Activated CD4-positive, alpha-beta memory T cell treated with anti-CD3 and anti-CD28 coated beads for 36 hours (primary cell): ENCODE results near the gene DYNLRB2. TPM values are rescaled to one million over a fixed set of nuclear protein-coding genes. Genes with fewer than 3 reads are reported as not detected.
A peak's percentile ranks its signal among the peaks of the same experiment; 100 is the strongest.

Source experiments
- CTCF ChIA-PET: fragments of 350-600 bp; sonication (Branson Sonifier 250); formaldehyde crosslinking; loops from one replicate; lab custom pipeline; 2021; ENCODE audit warnings: antibody characterized with exemption, inconsistent platforms; lab: Charles Lee
- POLR2A ChIA-PET: fragments of 350-600 bp; sonication (Branson Sonifier 250); formaldehyde crosslinking; loops from one replicate; lab custom pipeline; 2021; ENCODE audit warnings: antibody characterized with exemption; lab: Charles Lee
- DNase-seq: peaks from one replicate; pipeline ENCODE4 v3.0.0-alpha.2; 2020
- H3K27ac Mint-ChIP-seq: one replicate; pipeline ENCODE4 v1.8.0; 2021; ENCODE audit warnings: mixed read lengths
- H3K27me3 Mint-ChIP-seq: one replicate; pipeline ENCODE4 v1.8.0; 2021; ENCODE audit warnings: mixed read lengths
- H3K36me3 Mint-ChIP-seq: one replicate; pipeline ENCODE4 v1.8.0; 2021; ENCODE audit warnings: mixed read lengths
- H3K4me1 Mint-ChIP-seq: one replicate; pipeline ENCODE4 v1.8.0; 2021; ENCODE audit warnings: low read depth, mixed read lengths
- H3K4me3 Mint-ChIP-seq: one replicate; pipeline ENCODE4 v1.8.0; 2021; ENCODE audit warnings: mild to moderate bottlenecking, mixed read lengths
- H3K9me3 Mint-ChIP-seq: one replicate; pipeline ENCODE4 v1.8.0; 2021; ENCODE audit warnings: mixed read lengths
- intact Hi-C: fragments of 100-400 bp; cut with micrococcal nuclease; formaldehyde crosslinking; loops from one replicate; pipeline ENCODE4 v1.15.1; 2023
- total RNA-seq, 2 experiments: library from RNA; stranded (reverse); gene quantifications; one replicate each; pipeline ENCODE4 v1.2.3, GENCODE V29; 2021

Gene DYNLRB2
- total RNA-seq, result not detected

GRCh38 chr16:80540516-80541305 lies at the start of gene DYNLRB2:
Gene DYNLRB2 (plus strand): TSS chr16:80540993. CDS start chr16:80541077, 84 bp downstream.
- no peaks in the 10 kb centered on the region for H3K9me3 Mint-ChIP-seq
- H3K4me1 Mint-ChIP-seq, result peaks cover 26% of the 10 kb centered on the region
- H3K27me3 Mint-ChIP-seq, result no peaks in the 10 kb centered on the region
- H3K27ac Mint-ChIP-seq, result peak within 1 kb of the TSS; percentile 94
- H3K4me3 Mint-ChIP-seq, result peak within 1 kb of the TSS; percentile 95
- intact Hi-C loops, result loop anchor here (1.0 to 5.0 kb wide), 3 partner anchors 29 to 202 kb away; no protein-coding TSS in a partner anchor
- peak; percentile 96 for DNase-seq
- ChIA-PET CTCF (interaction anchor here (1.2 to 3.8 kb wide), 2 partner anchors 13 to 15 kb away, joined by 4 to 30 read pairs; no protein-coding TSS in a partner anchor), POLR2A (no interaction called here)
- peaks cover 4% of the 10 kb centered on the region for H3K36me3 Mint-ChIP-seq

- ChIA-PET POLR2A (interaction anchor here (1.0 kb wide), 1 partner anchor 26 kb away, joined by 3 read pairs; no protein-coding TSS in a partner anchor), CTCF (interaction anchor here (0.7 to 1.3 kb wide), 5 partner anchors 22 to 1550 kb away, joined by 3 to 5 read pairs (median 3); no protein-coding TSS in a partner anchor)
- Mint-ChIP-seq H3K4me3 (no peak overlapping the region), H3K27ac (no peak overlapping the region), H3K36me3 (no peaks in the 10 kb centered on the region), H3K9me3 (peaks cover 12% of the 10 kb centered on the region), H3K4me1 (peaks cover 9% of the 10 kb centered on the region), H3K27me3 (peaks cover 3% of the 10 kb centered on the region)
- peak; percentile 10 for DNase-seq
- intact Hi-C loops, result no loop called here
Measured at GRCh38 chr16:80500116-80500859, 40.5 kb upstream of the DYNLRB2 start.

- Mint-ChIP-seq H3K4me3 (no peak overlapping the region), H3K36me3 (no peaks in the 10 kb centered on the region), H3K27ac (no peak overlapping the region), H3K4me1 (peaks cover 9% of the 10 kb centered on the region), H3K9me3 (peaks cover 12% of the 10 kb centered on the region), H3K27me3 (peaks cover 1% of the 10 kb centered on the region)
- ChIA-PET POLR2A (interaction anchor here (1.0 kb wide), 1 partner anchor 25 kb away, joined by 3 read pairs; no protein-coding TSS in a partner anchor), CTCF (interaction anchor here (0.7 to 0.9 kb wide), 3 partner anchors 21 to 1551 kb away, joined by 3 to 5 read pairs (median 3); no protein-coding TSS in a partner anchor)
- intact Hi-C loops, result no loop called here
- DNase-seq, result no peak
Measured at GRCh38 chr16:80500961-80501525, 39.8 kb upstream of the DYNLRB2 start.

DNA sequence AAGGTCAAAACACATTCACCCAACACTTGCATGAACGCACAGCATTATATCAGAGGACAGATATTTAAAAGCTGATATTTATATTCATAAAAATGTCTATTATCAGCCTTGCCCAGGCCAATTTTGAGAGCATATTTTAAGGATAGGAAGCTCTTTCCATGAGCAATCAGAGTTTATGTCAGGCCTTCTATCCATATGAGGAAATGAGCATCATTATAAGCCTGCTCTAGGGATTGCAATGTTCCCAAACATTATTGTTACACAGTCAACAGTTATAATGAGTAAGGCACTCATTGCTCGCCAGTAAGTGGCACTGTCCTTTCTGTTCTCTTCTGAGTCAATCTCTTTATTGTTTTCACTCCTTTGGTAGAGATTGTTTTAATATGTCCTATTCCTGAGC lies 37.7 kb upstream of the DYNLRB2 start:
- peaks cover 12% of the 10 kb centered on the region for H3K9me3 Mint-ChIP-seq
- peaks cover 1% of the 10 kb centered on the region for H3K27me3 Mint-ChIP-seq
- ChIA-PET CTCF (interaction anchor here (1.4 kb wide), 1 partner anchor 23 kb away, joined by 10 read pairs; no protein-coding TSS in a partner anchor), POLR2A (no interaction called here)
- no peak overlapping the region for H3K27ac Mint-ChIP-seq
- no peak for DNase-seq
- H3K4me3 Mint-ChIP-seq, result no peak overlapping the region
- H3K4me1 Mint-ChIP-seq, result peaks cover 9% of the 10 kb centered on the region
- no peaks in the 10 kb centered on the region for H3K36me3 Mint-ChIP-seq
- intact Hi-C loops, result no loop called here

DNA sequence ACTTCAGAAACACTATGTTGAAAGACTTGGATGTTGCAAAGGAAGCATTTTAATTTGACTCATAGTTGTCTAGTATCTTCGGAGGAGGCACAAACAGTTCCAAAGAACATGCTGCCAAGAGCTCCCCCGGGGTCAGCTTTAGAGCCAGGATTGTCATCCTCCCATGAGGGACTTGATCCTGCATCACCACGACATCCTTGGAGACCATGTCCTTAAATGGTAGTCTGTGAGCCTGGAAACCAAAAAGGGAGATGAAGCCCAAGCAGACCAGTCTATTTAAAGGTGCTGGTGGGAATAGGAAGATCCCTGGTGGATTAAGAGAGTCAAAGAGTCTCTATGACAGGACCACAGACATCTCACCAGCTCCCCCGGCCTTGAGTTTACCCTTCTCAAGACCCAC lies 33.3 kb upstream of the DYNLRB2 start:
- H3K27me3 Mint-ChIP-seq, result peaks cover 15% of the 10 kb centered on the region
- CTCF ChIA-PET, result interaction anchor here (1.4 kb wide), 1 partner anchor 19 kb away, joined by 6 read pairs; no protein-coding TSS in a partner anchor
- intact Hi-C loops, result no loop called here
- no peaks in the 10 kb centered on the region for H3K4me1 Mint-ChIP-seq
- no peak for DNase-seq
- no peak overlapping the region for H3K4me3 Mint-ChIP-seq
- H3K27ac Mint-ChIP-seq, result no peak overlapping the region
- POLR2A ChIA-PET, result no interaction called here
- H3K9me3 Mint-ChIP-seq, result peaks cover 4% of the 10 kb centered on the region
- H3K36me3 Mint-ChIP-seq, result no peaks in the 10 kb centered on the region

DNA sequence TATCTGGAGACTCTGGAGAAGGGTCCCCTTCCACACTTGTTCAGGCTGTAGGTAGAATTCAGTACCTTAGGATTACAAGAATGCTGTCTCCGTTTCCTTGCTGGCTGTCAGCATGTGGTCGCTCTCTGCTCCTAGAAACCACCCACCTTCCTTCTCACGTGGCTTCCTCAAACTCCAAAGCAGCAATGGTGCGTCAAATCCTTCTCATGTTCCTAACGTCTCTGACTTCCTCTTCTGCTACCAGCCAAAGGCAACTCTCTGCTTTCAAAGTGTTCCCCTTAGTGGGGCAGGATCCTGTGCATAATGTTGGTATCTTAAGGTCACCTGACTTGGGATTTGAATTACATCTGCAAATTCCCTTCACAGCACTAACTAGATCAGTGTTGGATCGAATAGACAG lies 30.9 kb upstream of the DYNLRB2 start:
- no peaks in the 10 kb centered on the region for H3K36me3 Mint-ChIP-seq
- no peak overlapping the region for H3K4me3 Mint-ChIP-seq
- no peaks in the 10 kb centered on the region for H3K9me3 Mint-ChIP-seq
- POLR2A ChIA-PET, result no interaction called here
- H3K27ac Mint-ChIP-seq, result no peak overlapping the region
- intact Hi-C loops, result no loop called here
- CTCF ChIA-PET, result interaction anchor here (3.1 kb wide), 1 partner anchor 17 kb away, joined by 11 read pairs; no protein-coding TSS in a partner anchor
- H3K27me3 Mint-ChIP-seq, result peaks cover 18% of the 10 kb centered on the region
- H3K4me1 Mint-ChIP-seq, result no peaks in the 10 kb centered on the region
- DNase-seq, result no peak

DNA sequence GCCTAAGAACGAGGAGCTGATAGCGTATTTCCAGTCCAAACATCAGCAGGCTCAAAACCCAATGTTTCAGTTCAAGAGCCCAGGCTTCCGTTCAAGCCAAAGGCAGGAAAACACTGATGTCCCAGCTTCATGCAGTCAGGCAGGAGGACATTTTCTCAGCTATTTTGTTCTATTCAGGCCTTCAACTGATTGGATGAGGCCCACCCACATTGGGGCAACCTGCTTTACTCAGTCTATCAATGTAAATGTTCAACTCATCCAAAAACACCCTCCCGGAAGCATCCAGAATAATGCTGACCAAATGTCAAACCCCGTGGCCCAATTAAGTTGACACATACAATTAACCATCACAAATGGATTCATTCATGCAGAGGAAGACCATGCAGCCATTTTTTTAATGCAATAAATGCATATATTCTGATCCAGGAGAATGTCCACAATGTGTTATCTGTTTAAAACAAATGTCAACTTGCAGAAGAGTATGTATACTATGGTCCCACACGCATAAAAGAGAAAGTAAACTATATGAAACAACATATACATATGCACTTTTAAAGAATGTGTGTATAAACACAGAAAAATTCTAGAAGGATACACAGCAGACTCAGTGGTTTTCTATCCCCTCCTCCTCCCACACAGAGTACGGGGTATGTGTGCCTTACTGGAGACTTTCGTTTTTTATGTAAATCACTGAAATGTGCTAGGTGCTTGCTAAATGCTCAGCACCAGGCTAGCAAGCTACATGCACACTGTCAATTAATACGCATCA lies 28.8 kb upstream of the DYNLRB2 start:
- Mint-ChIP-seq H3K9me3 (no peaks in the 10 kb centered on the region), H3K27me3 (peaks cover 19% of the 10 kb centered on the region), H3K4me3 (no peak overlapping the region), H3K4me1 (no peaks in the 10 kb centered on the region), H3K27ac (no peak overlapping the region), H3K36me3 (no peaks in the 10 kb centered on the region)
- no peak for DNase-seq
- CTCF ChIA-PET, result interaction anchor here (3.1 kb wide), 1 partner anchor 15 kb away, joined by 11 read pairs; no protein-coding TSS in a partner anchor
- intact Hi-C loops, result no loop called here
- POLR2A ChIA-PET, result no interaction called here

DNA sequence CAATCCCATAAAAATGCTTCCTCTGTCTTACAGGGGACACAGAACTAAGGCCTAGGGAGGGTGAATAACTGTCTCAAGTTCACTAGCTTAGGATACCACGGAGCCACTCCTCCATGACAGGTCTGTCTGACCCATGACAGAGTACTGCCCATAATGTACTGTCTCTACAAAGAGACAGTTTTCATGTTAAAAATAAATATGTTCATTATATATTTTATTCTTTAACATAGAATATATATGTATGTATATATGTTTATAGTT lies 28.3 kb upstream of the DYNLRB2 start:
- DNase-seq, result no peak
- H3K9me3 Mint-ChIP-seq, result no peaks in the 10 kb centered on the region
- H3K4me1 Mint-ChIP-seq, result peaks cover 2% of the 10 kb centered on the region
- H3K27me3 Mint-ChIP-seq, result peaks cover 19% of the 10 kb centered on the region
- ChIA-PET POLR2A (no interaction called here), CTCF (interaction anchor here (3.1 kb wide), 1 partner anchor 15 kb away, joined by 11 read pairs; no protein-coding TSS in a partner anchor)
- intact Hi-C loops, result no loop called here
- no peak overlapping the region for H3K27ac Mint-ChIP-seq
- H3K4me3 Mint-ChIP-seq, result no peak overlapping the region
- H3K36me3 Mint-ChIP-seq, result no peaks in the 10 kb centered on the region

DNA sequence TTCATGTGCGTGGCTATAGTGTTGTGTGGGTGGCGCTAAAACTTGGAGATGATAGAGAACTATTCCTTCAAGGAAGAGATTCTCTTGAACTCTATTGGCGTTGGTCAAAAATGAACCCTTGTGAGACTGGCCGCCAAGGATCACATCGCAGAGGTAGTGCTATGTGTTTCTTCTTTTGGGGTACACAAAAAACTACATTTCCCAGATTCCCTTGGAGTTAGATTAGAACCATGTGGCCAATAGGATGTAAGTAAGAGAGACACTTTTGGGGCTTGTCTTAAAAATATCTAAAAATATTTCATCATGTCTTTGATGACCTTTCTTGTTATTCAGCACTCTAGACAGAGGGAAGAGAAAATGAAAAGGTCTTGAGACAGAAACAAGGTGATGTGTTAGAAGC lies 25.4 kb upstream of the DYNLRB2 start:
- POLR2A ChIA-PET, result no interaction called here
- CTCF ChIA-PET, result interaction anchor here (1.0 kb wide), 1 partner anchor 11 kb away, joined by 7 read pairs; no protein-coding TSS in a partner anchor
- no peak for DNase-seq
- H3K27ac Mint-ChIP-seq, result no peak overlapping the region
- no peak overlapping the region for H3K4me3 Mint-ChIP-seq
- peaks cover 21% of the 10 kb centered on the region for H3K4me1 Mint-ChIP-seq
- peaks cover 8% of the 10 kb centered on the region for H3K27me3 Mint-ChIP-seq
- no peaks in the 10 kb centered on the region for H3K9me3 Mint-ChIP-seq
- intact Hi-C loops, result loop anchor here (5.0 kb wide), 1 partner anchor 913 kb away; the partner anchor contains the start of gene MAF
- no peaks in the 10 kb centered on the region for H3K36me3 Mint-ChIP-seq

DNA sequence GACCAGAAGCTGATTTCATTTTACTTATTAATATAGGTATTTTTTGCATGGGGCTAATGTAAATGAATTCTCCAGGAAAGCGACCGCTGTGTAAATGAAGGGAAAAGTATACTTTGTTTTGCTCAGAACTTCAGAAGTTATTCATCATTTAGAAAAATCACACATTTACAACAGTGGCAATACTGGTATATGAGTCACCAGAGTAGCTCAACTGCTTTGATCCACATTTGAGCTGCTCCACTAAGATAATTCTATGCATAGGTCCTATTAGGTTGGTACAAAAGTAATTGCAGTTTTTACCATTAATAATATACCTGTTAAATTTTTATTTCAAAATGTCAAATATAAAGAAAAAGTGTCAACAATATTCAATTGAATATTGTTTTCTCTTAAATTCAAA lies 22.9 kb upstream of the DYNLRB2 start:
- Mint-ChIP-seq H3K36me3 (no peaks in the 10 kb centered on the region), H3K4me1 (peaks cover 21% of the 10 kb centered on the region), H3K27ac (no peak overlapping the region), H3K9me3 (no peaks in the 10 kb centered on the region), H3K27me3 (peaks cover 5% of the 10 kb centered on the region), H3K4me3 (no peak overlapping the region)
- DNase-seq, result no peak
- ChIA-PET POLR2A (no interaction called here), CTCF (interaction anchor here (0.8 to 2.6 kb wide), 4 partner anchors 9 to 487 kb away, joined by 3 to 22 read pairs (median 3); no protein-coding TSS in a partner anchor)
- intact Hi-C loops, result loop anchor here (5.0 kb wide), 1 partner anchor 916 kb away; the partner anchor contains the start of gene MAF

DNA sequence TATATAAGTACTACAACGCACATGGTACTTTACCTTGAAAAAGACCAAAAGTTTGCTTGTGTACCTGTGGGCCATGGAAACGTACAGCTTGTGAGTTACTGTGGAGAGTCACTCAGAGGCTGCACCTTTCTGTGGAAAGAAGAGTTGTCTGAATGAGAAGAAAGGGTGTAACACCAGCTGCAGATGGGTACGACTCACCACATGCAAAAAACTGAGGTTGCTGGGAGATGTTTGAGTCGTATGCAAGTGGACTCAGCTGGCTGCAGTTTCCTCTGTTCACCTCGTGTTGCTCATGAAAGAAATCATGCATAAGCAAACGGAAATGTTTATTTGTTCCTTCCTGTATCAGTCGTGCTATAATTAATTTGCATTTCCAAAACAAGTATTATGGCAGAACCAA lies 22.4 kb upstream of the DYNLRB2 start:
- no peak overlapping the region for H3K27ac Mint-ChIP-seq
- ChIA-PET POLR2A (interaction anchor here (0.6 kb wide), 1 partner anchor 1740 kb away, joined by 3 read pairs; no protein-coding TSS in a partner anchor), CTCF (interaction anchor here (0.9 to 2.6 kb wide), 2 partner anchors 8 to 486 kb away, joined by 3 to 22 read pairs; no protein-coding TSS in a partner anchor)
- no peaks in the 10 kb centered on the region for H3K36me3 Mint-ChIP-seq
- intact Hi-C loops, result loop anchor here (5.0 kb wide), 1 partner anchor 916 kb away; the partner anchor contains the start of gene MAF
- peaks cover 5% of the 10 kb centered on the region for H3K27me3 Mint-ChIP-seq
- DNase-seq, result peak; percentile 65
- no peaks in the 10 kb centered on the region for H3K9me3 Mint-ChIP-seq
- H3K4me3 Mint-ChIP-seq, result no peak overlapping the region
- H3K4me1 Mint-ChIP-seq, result peaks cover 21% of the 10 kb centered on the region
